Liver (tissue), 9 donors: Measurements from ENCODE around the gene ARNT2. TPM values are rescaled to one million over a fixed set of nuclear protein-coding genes. Genes with fewer than 3 reads are reported as not detected.

Experiments used
- DNase-seq: peaks from one replicate; pipeline ENCODE4 v3.0.0-alpha.2; 2017; ENCODE audit warnings: low spot score
- H3K27ac ChIP-seq, 2 donors: one replicate each; pipeline ENCODE4 v1.7.0; 2013; ENCODE audit warnings: inconsistent platforms in 2 of 2, low read length in 2 of 2, control low read depth in 1 of 2, low read depth in 1 of 2, mild to moderate bottlenecking in 1 of 2
- H3K27me3 ChIP-seq, 4 donors: one replicate each; pipeline versions ENCODE4 v1.6.1 to v1.7.0; 2013; ENCODE audit warnings: low read length in 3 of 4, inconsistent platforms in 1 of 4, mild to moderate bottlenecking in 1 of 4, moderate library complexity in 1 of 4; ENCODE audit not compliant: control insufficient read depth in 4 of 4, insufficient read depth in 4 of 4
- H3K36me3 ChIP-seq, 4 donors: one replicate each; pipeline versions ENCODE4 v1.6.1 to v1.7.0; 2013; ENCODE audit warnings: low read length in 3 of 4, mild to moderate bottlenecking in 3 of 4, low read depth in 1 of 4, moderate library complexity in 1 of 4; ENCODE audit not compliant: control insufficient read depth in 4 of 4, insufficient read depth in 3 of 4
- H3K4me1 ChIP-seq, 4 donors: one replicate each; pipeline versions ENCODE4 v1.6.1 to v1.7.0; 2013; ENCODE audit warnings: low read length in 3 of 4, mild to moderate bottlenecking in 3 of 4, moderate library complexity in 1 of 4; ENCODE audit not compliant: control insufficient read depth in 4 of 4, insufficient read depth in 4 of 4
- H3K4me3 ChIP-seq, 3 donors: one replicate each; pipeline versions ENCODE4 v1.6.1 to v1.7.0; 2013; ENCODE audit warnings: low read length in 3 of 3, control low read depth in 1 of 3, low read depth in 1 of 3, mild to moderate bottlenecking in 1 of 3
- H3K9ac ChIP-seq, 2 donors: one replicate each; pipeline ENCODE4 v1.7.0; 2013; ENCODE audit warnings: low read length in 2 of 2, mild to moderate bottlenecking in 2 of 2, moderate library complexity in 2 of 2, control low read depth in 1 of 2, low read depth in 1 of 2
- H3K9me3 ChIP-seq, 4 donors: one replicate each; pipeline versions ENCODE4 v1.6.1 to v1.7.0; 2013; ENCODE audit warnings: low read length in 3 of 4; ENCODE audit not compliant: control insufficient read depth in 4 of 4
- CTCF ChIP-seq: fragments of 150-350 bp; IDR thresholded peaks from 2 replicates; pipeline ENCODE4 v1.5.1; 2017; ENCODE audit warnings: improper control_type of control experiment, low read depth, low read length; ENCODE audit not compliant: missing input control
- EGR1 ChIP-seq, 2 donors: IDR thresholded peaks; 2 replicates each; pipeline ENCODE4 v1.6.1; 2016 to 2018; ENCODE audit warnings: antibody characterized with exemption in 2 of 2, low read depth in 2 of 2
- FOXA2 ChIP-seq: IDR thresholded peaks from 2 replicates; pipeline ENCODE4 v1.6.1; 2016; ENCODE audit warnings: antibody characterized with exemption
- HNF4A ChIP-seq, 2 donors: conservative IDR thresholded peaks; 2 replicates each; pipeline ENCODE4 v1.6.1; 2016; ENCODE audit warnings: antibody characterized with exemption in 2 of 2, mild to moderate bottlenecking in 2 of 2
- HNF4G ChIP-seq: IDR thresholded peaks from 2 replicates; pipeline ENCODE4 v1.6.1; 2016; ENCODE audit warnings: antibody characterized with exemption
- JUND ChIP-seq, 2 donors: IDR thresholded peaks; 2 replicates each; pipeline ENCODE4 v1.6.1; 2016; ENCODE audit warnings: antibody characterized with exemption in 2 of 2
- NR2F2 ChIP-seq: IDR thresholded peaks from 2 replicates; pipeline ENCODE4 v1.6.1; 2016; ENCODE audit warnings: antibody characterized with exemption
- RAD21 ChIP-seq, 2 donors: IDR thresholded peaks; 2 replicates each; pipeline ENCODE4 v1.6.1; 2016; ENCODE audit warnings: antibody characterized with exemption in 2 of 2, mild to moderate bottlenecking in 2 of 2
- RXRA ChIP-seq, 2 donors: IDR thresholded peaks; 2 replicates each; pipeline ENCODE4 v1.6.1; 2017 to 2018; ENCODE audit warnings: antibody characterized with exemption in 2 of 2, mild to moderate bottlenecking in 1 of 2
- SP1 ChIP-seq: IDR thresholded peaks from 2 replicates; pipeline ENCODE4 v1.6.1; 2018; ENCODE audit warnings: antibody characterized with exemption, mild to moderate bottlenecking
- TAF1 ChIP-seq: conservative IDR thresholded peaks from 2 replicates; pipeline ENCODE4 v1.6.1; 2016; ENCODE audit warnings: antibody characterized with exemption, mild to moderate bottlenecking
- YY1 ChIP-seq: IDR thresholded peaks from 2 replicates; pipeline ENCODE4 v1.6.1; 2016; ENCODE audit warnings: antibody characterized with exemption, mild to moderate bottlenecking
- ZBTB33 ChIP-seq: IDR thresholded peaks from 2 replicates; pipeline ENCODE4 v1.6.1; 2016; ENCODE audit warnings: antibody characterized with exemption
- WGBS: extraction: QIAGEN DNeasy Blood & Tissue Kit; methylation state at CpG from one replicate; pipeline ENCODE4 v1.1.7; 2013; 5-methylcytosine and 5-hydroxymethylcytosine counted together
- polyA plus RNA-seq, 2 donors: library from polyadenylated mRNA; stranded (reverse) in 1 of 2; unstranded in 1 of 2; fragments of 200-250 nt in 1 of 2; fragments of >200 nt in 1 of 2; fragmentation: Nextera tagmentation in 1 of 2; extraction: Ambion mirVana in 1 of 2; gene quantifications; one replicate each; pipeline versions ENCODE4 v1.2.1 to v1.2.3, GENCODE V29; 2013 to 2015
- total RNA-seq, 2 donors: library from RNA; depleted of rRNA; stranded (reverse); fragments of >200 nt; gene quantifications; one replicate each; pipeline ENCODE4 v1.2.3, GENCODE V29; 2014
- TF ChIP-seq, protein P1 (sequence below): IDR thresholded peaks from 2 replicates; pipeline ENCODE4 v1.6.1; 2016; ENCODE audit warnings: antibody characterized with exemption
- TF ChIP-seq, protein P2 (sequence below): IDR thresholded peaks from 2 replicates; pipeline ENCODE4 v1.6.1; 2016; ENCODE audit warnings: antibody characterized with exemption
- TF ChIP-seq, protein P3 (sequence below): IDR thresholded peaks from 2 replicates; pipeline ENCODE4 v1.6.1; 2016; ENCODE audit warnings: antibody characterized with exemption, mild to moderate bottlenecking
- donor health status: healthy.
- donor health status: healthy.
- donor health status: healthy.
- donor health status: healthy.
- donor health status: healthy.

The ARNT2 gene
- total and polyA plus RNA-seq, 4 donors = 0.17 to 0.92 (median 0.54) TPM

DNA sequence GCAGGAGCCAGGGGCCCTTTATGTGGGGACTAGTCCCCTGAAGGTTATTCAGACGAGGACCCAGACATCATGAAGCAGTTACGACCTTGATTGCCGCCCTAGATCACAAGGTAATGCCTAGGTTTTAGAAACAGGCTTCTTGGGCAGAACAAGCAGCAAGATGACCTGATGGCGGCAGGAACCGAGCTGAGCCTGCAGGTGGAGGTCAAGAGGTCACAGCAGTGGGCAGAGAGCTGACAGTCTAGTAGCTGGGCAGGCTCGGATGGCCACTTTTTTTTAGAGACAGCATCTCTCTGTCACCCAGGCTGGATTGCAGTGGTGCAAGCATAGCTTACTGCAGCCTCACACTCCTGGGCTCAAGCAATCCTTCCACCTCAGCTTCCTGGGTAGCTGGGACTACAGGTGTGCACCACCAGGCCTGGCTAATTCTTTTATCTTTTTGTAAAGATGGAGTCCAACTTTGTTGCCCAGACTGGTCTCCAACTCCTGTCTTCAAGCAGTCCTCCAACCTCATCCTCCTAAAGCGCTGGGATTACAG is 207.4 kb downstream of the ARNT2 start:
- Histone ChIP-seq H3K9ac (no peak overlapping the region), H3K4me3 (no peak overlapping the region), H3K9me3 (no peaks in the 10 kb centered on the region), H3K27me3 (no peaks in the 10 kb centered on the region), H3K4me1 (peaks cover 15 to 25% (median 20%) of the 10 kb centered on the region in 4 donors), H3K27ac (no peak overlapping the region), H3K36me3 (no peaks in the 10 kb centered on the region)
- 90% methylated on average over 7 of the region's 7 CpGs for WGBS
- no peak for TF ChIP-seq FOXA2
- TF ChIP-seq, protein P1, sequence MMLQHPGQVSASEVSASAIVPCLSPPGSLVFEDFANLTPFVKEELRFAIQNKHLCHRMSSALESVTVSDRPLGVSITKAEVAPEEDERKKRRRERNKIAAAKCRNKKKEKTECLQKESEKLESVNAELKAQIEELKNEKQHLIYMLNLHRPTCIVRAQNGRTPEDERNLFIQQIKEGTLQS = no peak
- no peak for TF ChIP-seq NR2F2
- TF ChIP-seq RXRA (IDR thresholded peaks at IDR 0.05) = no peak
- TF ChIP-seq, protein P2, sequence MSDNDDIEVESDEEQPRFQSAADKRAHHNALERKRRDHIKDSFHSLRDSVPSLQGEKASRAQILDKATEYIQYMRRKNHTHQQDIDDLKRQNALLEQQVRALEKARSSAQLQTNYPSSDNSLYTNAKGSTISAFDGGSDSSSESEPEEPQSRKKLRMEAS = no peak
- no peak for DNase-seq

DNA sequence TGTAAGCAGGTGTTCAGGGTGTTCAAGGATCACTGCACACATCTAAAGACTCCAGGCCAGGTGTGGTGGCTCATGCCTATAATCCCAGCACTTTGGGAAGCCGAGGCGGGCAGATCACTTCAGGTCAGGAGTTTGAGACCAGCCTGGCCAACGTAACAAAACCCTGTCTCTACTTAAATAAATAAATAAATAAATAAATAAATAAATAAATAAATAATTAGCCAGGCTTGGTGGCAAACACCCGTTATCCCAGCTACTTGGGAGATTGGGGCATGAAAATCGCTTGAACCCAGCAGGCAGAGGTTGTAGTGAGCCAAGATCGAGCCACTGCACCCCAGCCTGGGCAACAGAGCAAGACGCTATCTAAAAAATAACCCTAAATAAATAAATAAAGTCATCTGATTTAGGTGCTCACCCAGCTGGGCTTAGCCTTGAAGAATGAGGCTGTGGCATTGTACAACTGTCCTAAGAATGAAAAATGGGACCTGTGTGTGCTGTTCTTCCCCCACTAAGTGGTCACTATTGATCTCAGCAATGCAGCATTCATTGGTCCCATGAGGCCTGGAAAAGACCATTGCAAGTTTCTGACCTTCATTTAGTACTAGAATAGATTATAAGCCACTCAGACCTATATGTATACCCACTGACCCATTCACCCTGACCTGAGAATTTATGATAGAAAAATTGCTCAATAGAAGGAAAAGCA is 208.1 kb downstream of the ARNT2 start:
- no peak for TF ChIP-seq RXRA (IDR thresholded peaks at IDR 0.05)
- TF ChIP-seq, protein P1 = no peak
- H3K4me1 ChIP-seq = peaks cover 10 to 23% (median 18%) of the 10 kb centered on the region in 4 donors
- no peak for DNase-seq
- no peak overlapping the region for H3K9ac ChIP-seq
- no peaks in the 10 kb centered on the region for H3K27me3 ChIP-seq
- no peak overlapping the region for H3K27ac ChIP-seq
- H3K9me3 ChIP-seq = no peaks in the 10 kb centered on the region
- H3K4me3 ChIP-seq = no peak overlapping the region
- WGBS = 81% methylated on average over 7 of the region's 7 CpGs
- no peaks in the 10 kb centered on the region for H3K36me3 ChIP-seq

GRCh38 chr15:80613762-80614365 is 209.7 kb downstream of the ARNT2 start:
- DNase-seq = no peak
- no peaks in the 10 kb centered on the region for H3K36me3 ChIP-seq
- peaks cover 5 to 9% (median 8%) of the 10 kb centered on the region in 4 donors for H3K4me1 ChIP-seq
- no peak for TF ChIP-seq HNF4G
- no peak for TF ChIP-seq EGR1 (IDR thresholded peaks at IDR 0.05; ENCODE audit: low read depth in 2 of 2)
- TF ChIP-seq YY1 = no peak
- TF ChIP-seq NR2F2 = no peak
- TF ChIP-seq RAD21 (IDR thresholded peaks at IDR 0.05) = no peak
- no peak for TF ChIP-seq TAF1
- no peak for TF ChIP-seq CTCF
- TF ChIP-seq FOXA2 = no peak
- TF ChIP-seq JUND (IDR thresholded peaks at IDR 0.05) = no peak
- TF ChIP-seq, protein P1 = no peak
- TF ChIP-seq, protein P3, sequence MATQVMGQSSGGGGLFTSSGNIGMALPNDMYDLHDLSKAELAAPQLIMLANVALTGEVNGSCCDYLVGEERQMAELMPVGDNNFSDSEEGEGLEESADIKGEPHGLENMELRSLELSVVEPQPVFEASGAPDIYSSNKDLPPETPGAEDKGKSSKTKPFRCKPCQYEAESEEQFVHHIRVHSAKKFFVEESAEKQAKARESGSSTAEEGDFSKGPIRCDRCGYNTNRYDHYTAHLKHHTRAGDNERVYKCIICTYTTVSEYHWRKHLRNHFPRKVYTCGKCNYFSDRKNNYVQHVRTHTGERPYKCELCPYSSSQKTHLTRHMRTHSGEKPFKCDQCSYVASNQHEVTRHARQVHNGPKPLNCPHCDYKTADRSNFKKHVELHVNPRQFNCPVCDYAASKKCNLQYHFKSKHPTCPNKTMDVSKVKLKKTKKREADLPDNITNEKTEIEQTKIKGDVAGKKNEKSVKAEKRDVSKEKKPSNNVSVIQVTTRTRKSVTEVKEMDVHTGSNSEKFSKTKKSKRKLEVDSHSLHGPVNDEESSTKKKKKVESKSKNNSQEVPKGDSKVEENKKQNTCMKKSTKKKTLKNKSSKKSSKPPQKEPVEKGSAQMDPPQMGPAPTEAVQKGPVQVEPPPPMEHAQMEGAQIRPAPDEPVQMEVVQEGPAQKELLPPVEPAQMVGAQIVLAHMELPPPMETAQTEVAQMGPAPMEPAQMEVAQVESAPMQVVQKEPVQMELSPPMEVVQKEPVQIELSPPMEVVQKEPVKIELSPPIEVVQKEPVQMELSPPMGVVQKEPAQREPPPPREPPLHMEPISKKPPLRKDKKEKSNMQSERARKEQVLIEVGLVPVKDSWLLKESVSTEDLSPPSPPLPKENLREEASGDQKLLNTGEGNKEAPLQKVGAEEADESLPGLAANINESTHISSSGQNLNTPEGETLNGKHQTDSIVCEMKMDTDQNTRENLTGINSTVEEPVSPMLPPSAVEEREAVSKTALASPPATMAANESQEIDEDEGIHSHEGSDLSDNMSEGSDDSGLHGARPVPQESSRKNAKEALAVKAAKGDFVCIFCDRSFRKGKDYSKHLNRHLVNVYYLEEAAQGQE = no peak
- TF ChIP-seq RXRA (IDR thresholded peaks at IDR 0.05) = no peak
- TF ChIP-seq SP1 = no peak
- no peak for TF ChIP-seq HNF4A (conservative IDR thresholded peaks at IDR 0.05)
- TF ChIP-seq, protein P2 = no peak
- no peak for TF ChIP-seq ZBTB33
- 91% methylated on average over 10 of the region's 10 CpGs for WGBS
- H3K27ac ChIP-seq = no peak overlapping the region
- H3K27me3 ChIP-seq = no peaks in the 10 kb centered on the region
- no peak overlapping the region for H3K4me3 ChIP-seq
- H3K9ac ChIP-seq = no peak overlapping the region
- no peaks in the 10 kb centered on the region for H3K9me3 ChIP-seq
